Astrocyte (in vitro differentiated cells and primary cell): Measurements from ENCODE around the gene GSN. TPM values are rescaled to one million over a fixed set of nuclear protein-coding genes. Genes with fewer than 3 reads are reported as not detected.

Experiments
- DNase-seq: peaks from one replicate; pipeline ENCODE4 v3.0.0-alpha.2; 2010; ENCODE audit warnings: low read depth
- FAIRE-seq: peaks from 2 replicates; lab custom pipeline; 2011; peaks lifted over from hg19 to GRCh38; lab: Jason Lieb, UNC
- H2AFZ ChIP-seq: 2 replicates; pipeline ENCODE4 v1.6.0; 2012; ENCODE audit warnings: low read depth, low read length, inconsistent platforms
- H3K27ac ChIP-seq: 2 replicates; pipeline ENCODE4 v1.5.1; 2011; ENCODE audit warnings: low read depth, low read length, inconsistent platforms
- H3K27me3 ChIP-seq: 2 replicates; pipeline ENCODE4 v1.6.0; 2011; ENCODE audit warnings: low read length, inconsistent platforms; ENCODE audit not compliant: insufficient read depth
- H3K36me3 ChIP-seq: 2 replicates; pipeline ENCODE4 v1.5.1; 2011; ENCODE audit warnings: low read length, inconsistent platforms; ENCODE audit not compliant: insufficient read depth
- H3K4me1 ChIP-seq: 2 replicates; pipeline ENCODE4 v1.5.1; 2011; ENCODE audit warnings: low read length, inconsistent platforms; ENCODE audit not compliant: insufficient read depth
- H3K4me2 ChIP-seq: 2 replicates; pipeline ENCODE4 v1.6.0; 2012; ENCODE audit warnings: low read length, inconsistent platforms
- H3K4me3 ChIP-seq: 2 replicates; pipeline ENCODE4 v1.5.1; 2011; ENCODE audit warnings: low read depth, mild to moderate bottlenecking, low read length, inconsistent platforms; ENCODE audit not compliant: insufficient read depth
- H3K79me2 ChIP-seq: 2 replicates; pipeline ENCODE4 v1.6.0; 2012; ENCODE audit warnings: mild to moderate bottlenecking, low read length, inconsistent platforms; ENCODE audit not compliant: insufficient read depth
- H3K9ac ChIP-seq: 2 replicates; pipeline ENCODE4 v1.6.0; 2012; ENCODE audit warnings: mild to moderate bottlenecking, low read length, inconsistent platforms
- H3K9me3 ChIP-seq: 2 replicates; pipeline ENCODE4 v1.5.1; 2012; ENCODE audit warnings: low read depth, mild to moderate bottlenecking, low read length, inconsistent platforms; ENCODE audit not compliant: insufficient read depth
- H4K20me1 ChIP-seq: 2 replicates; pipeline ENCODE4 v1.6.0; 2012; ENCODE audit warnings: low read length, inconsistent platforms; ENCODE audit not compliant: insufficient read depth
- H3K27ac Mint-ChIP-seq: one replicate; pipeline ENCODE4 v1.8.0; 2021; ENCODE audit warnings: mild to moderate bottlenecking, mixed read lengths; ENCODE audit not compliant: unreplicated experiment
- H3K27me3 Mint-ChIP-seq: one replicate; pipeline ENCODE4 v1.8.0; 2021; ENCODE audit warnings: low read depth, mixed read lengths; ENCODE audit not compliant: unreplicated experiment
- H3K36me3 Mint-ChIP-seq: one replicate; pipeline ENCODE4 v1.8.0; 2021; ENCODE audit warnings: low read depth, mixed read lengths; ENCODE audit not compliant: unreplicated experiment
- H3K4me1 Mint-ChIP-seq: one replicate; pipeline ENCODE4 v1.8.0; 2021; ENCODE audit warnings: low read depth, mixed read lengths; ENCODE audit not compliant: unreplicated experiment
- H3K4me3 Mint-ChIP-seq: one replicate; pipeline ENCODE4 v1.8.0; 2021; ENCODE audit warnings: mild to moderate bottlenecking, moderate library complexity, mixed read lengths; ENCODE audit not compliant: unreplicated experiment
- H3K9me3 Mint-ChIP-seq: one replicate; pipeline ENCODE4 v1.8.0; 2021; ENCODE audit warnings: mild to moderate bottlenecking, mixed read lengths; ENCODE audit not compliant: unreplicated experiment
- CTCF ChIP-seq: IDR thresholded peaks from 2 replicates; pipeline ENCODE4 v1.5.1; 2011; ENCODE audit warnings: low read depth, mild to moderate bottlenecking, inconsistent platforms, low read length, moderate library complexity; ENCODE audit not compliant: insufficient read depth
- EZH2 ChIP-seq: IDR thresholded peaks from 2 replicates; pipeline ENCODE4 v1.6.1; 2012; ENCODE audit warnings: mild to moderate bottlenecking, low read length, inconsistent platforms; ENCODE audit not compliant: insufficient read depth
- total RNA-seq: library from RNA; stranded (reverse); gene quantifications from 2 replicates; pipeline ENCODE4 v1.2.1, GENCODE V29; 2021

Gene GSN
- total RNA-seq, 1 donor from 2014 or later = 260 TPM

DNA sequence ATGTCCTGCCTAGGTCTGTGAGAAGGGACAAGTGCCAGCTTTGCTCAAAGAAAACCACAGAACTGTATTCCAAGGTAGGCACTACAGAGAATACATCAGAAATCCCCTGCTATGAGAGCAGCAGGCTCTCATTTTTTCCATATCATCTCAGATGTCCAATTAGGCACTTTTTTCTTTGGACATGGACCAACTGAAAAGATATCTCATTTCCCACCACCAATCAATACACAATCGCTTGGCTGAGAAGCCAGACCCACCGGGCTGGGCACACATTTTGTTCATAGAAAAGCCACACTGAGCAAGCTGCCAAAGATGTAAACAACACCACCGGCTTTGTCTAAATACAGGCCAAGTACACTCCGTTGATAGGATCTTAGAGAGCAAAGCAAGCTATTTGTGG is 76.2 kb downstream of the GSN start:
- no peak overlapping the region for H3K4me2 ChIP-seq
- no peaks in the 10 kb centered on the region for H3K79me2 ChIP-seq
- H3K4me3 Mint-ChIP-seq = no peak overlapping the region
- no peaks in the 10 kb centered on the region for H4K20me1 ChIP-seq
- no peak overlapping the region for H3K9ac ChIP-seq
- no peak for DNase-seq
- peaks cover 2% of the 10 kb centered on the region for H3K36me3 Mint-ChIP-seq
- H3K27ac ChIP-seq = no peak overlapping the region
- peaks cover 3% of the 10 kb centered on the region for H3K36me3 ChIP-seq
- no peaks in the 10 kb centered on the region for H3K27me3 Mint-ChIP-seq
- FAIRE-seq = no peak
- TF ChIP-seq EZH2 = no peak
- no peaks in the 10 kb centered on the region for H3K9me3 Mint-ChIP-seq
- peaks cover 3% of the 10 kb centered on the region for H3K4me1 ChIP-seq
- no peaks in the 10 kb centered on the region for H3K9me3 ChIP-seq
- H3K27me3 ChIP-seq = no peaks in the 10 kb centered on the region
- no peak overlapping the region for H3K27ac Mint-ChIP-seq
- no peak overlapping the region for H2AFZ ChIP-seq
- peaks cover 3% of the 10 kb centered on the region for H3K4me1 Mint-ChIP-seq
- H3K4me3 ChIP-seq = no peak overlapping the region

- Histone ChIP-seq H4K20me1 (no peaks in the 10 kb centered on the region), H3K4me2 (no peak overlapping the region), H3K9ac (no peak overlapping the region), H3K4me3 (no peak overlapping the region), H3K36me3 (peaks cover 3% of the 10 kb centered on the region), H3K27ac (no peak overlapping the region), H2AFZ (no peak overlapping the region), H3K9me3 (no peaks in the 10 kb centered on the region), H3K27me3 (no peaks in the 10 kb centered on the region), H3K4me1 (peaks cover 3% of the 10 kb centered on the region), H3K79me2 (no peaks in the 10 kb centered on the region)
- TF ChIP-seq CTCF (no peak), EZH2 (no peak)
- DNase-seq = no peak
- no peak overlapping the region for H3K27ac Mint-ChIP-seq
- H3K4me3 Mint-ChIP-seq = no peak overlapping the region
- no peaks in the 10 kb centered on the region for H3K27me3 Mint-ChIP-seq
- H3K4me1 Mint-ChIP-seq = peaks cover 3% of the 10 kb centered on the region
- no peak for FAIRE-seq
- no peaks in the 10 kb centered on the region for H3K9me3 Mint-ChIP-seq
- H3K36me3 Mint-ChIP-seq = peaks cover 2% of the 10 kb centered on the region
Measured at GRCh38 chr9:121345070-121345469, 77.1 kb downstream of the GSN start.

DNA sequence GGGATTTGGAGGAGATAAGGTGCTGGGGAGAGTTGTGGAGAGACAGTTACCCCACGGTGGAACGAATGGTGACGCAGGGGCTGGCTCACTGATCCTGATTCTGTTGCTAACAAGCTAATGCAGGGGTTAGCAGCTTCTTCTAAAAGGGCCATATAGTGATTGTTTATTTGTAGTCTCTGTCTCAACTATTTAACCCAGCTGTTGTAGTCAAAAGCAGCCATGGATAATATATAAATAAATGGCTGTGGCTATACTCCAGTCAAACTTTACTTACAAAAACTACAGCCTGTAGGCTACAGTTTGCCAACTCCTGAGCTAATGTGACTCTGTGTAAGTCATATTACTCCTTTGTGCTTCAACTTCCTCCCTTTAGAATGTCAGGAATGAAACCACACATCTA is 80.3 kb downstream of the GSN start:
- H3K4me2 ChIP-seq = no peak overlapping the region
- no peaks in the 10 kb centered on the region for H3K27me3 ChIP-seq
- DNase-seq = peak; percentile 41
- no peak overlapping the region for H3K9ac ChIP-seq
- Mint-ChIP-seq H3K27ac (no peak overlapping the region), H3K9me3 (no peaks in the 10 kb centered on the region), H3K4me3 (no peak overlapping the region), H3K27me3 (no peaks in the 10 kb centered on the region), H3K36me3 (peaks cover 2% of the 10 kb centered on the region), H3K4me1 (peaks cover 14% of the 10 kb centered on the region)
- no peak for TF ChIP-seq CTCF
- TF ChIP-seq EZH2 = no peak
- no peak overlapping the region for H3K27ac ChIP-seq
- H3K36me3 ChIP-seq = peaks cover 3% of the 10 kb centered on the region
- H3K79me2 ChIP-seq = no peaks in the 10 kb centered on the region
- H3K9me3 ChIP-seq = no peaks in the 10 kb centered on the region
- H4K20me1 ChIP-seq = no peaks in the 10 kb centered on the region
- H3K4me3 ChIP-seq = no peak overlapping the region
- H3K4me1 ChIP-seq = peaks cover 18% of the 10 kb centered on the region
- no peak overlapping the region for H2AFZ ChIP-seq
- FAIRE-seq = no peak
